Glutamatergic neuron (in vitro differentiated cells): Measurements from ENCODE around the gene CAMTA1. TPM values are rescaled to one million over a fixed set of nuclear protein-coding genes. Genes with fewer than 3 reads are reported as not detected.
"Not testable (repeated sequence)": the region's sequence is repeated elsewhere in the genome, so short reads cannot be mapped to it uniquely, and the experiment has no call there.

Source experiments
- DNase-seq: peaks from one replicate; pipeline ENCODE4 v3.0.0; 2022
- H3K27ac Mint-ChIP-seq: one replicate; pipeline ENCODE4 v1.8.0; 2020; ENCODE audit warnings: mild to moderate bottlenecking, mixed read lengths, inconsistent platforms; ENCODE audit not compliant: unreplicated experiment
- H3K27me3 Mint-ChIP-seq: one replicate; pipeline ENCODE4 v1.8.0; 2020; ENCODE audit warnings: mild to moderate bottlenecking, moderate library complexity, mixed read lengths, inconsistent platforms; ENCODE audit not compliant: unreplicated experiment
- H3K36me3 Mint-ChIP-seq: one replicate; pipeline ENCODE4 v1.8.0; 2020; ENCODE audit warnings: mild to moderate bottlenecking, mixed read lengths, inconsistent platforms; ENCODE audit not compliant: unreplicated experiment
- H3K4me1 Mint-ChIP-seq: one replicate; pipeline ENCODE4 v1.8.0; 2020; ENCODE audit warnings: mild to moderate bottlenecking, low read depth, mixed read lengths, inconsistent platforms; ENCODE audit not compliant: unreplicated experiment
- H3K4me3 Mint-ChIP-seq: one replicate; pipeline ENCODE4 v1.8.0; 2020; ENCODE audit warnings: mild to moderate bottlenecking, mixed read lengths, inconsistent platforms; ENCODE audit not compliant: unreplicated experiment
- H3K9me3 Mint-ChIP-seq: one replicate; pipeline ENCODE4 v1.8.0; 2020; ENCODE audit warnings: mild to moderate bottlenecking, moderate library complexity, mixed read lengths, inconsistent platforms; ENCODE audit not compliant: unreplicated experiment
- CTCF ChIP-seq: fragments of 200-600 bp; sonication (generic); IDR thresholded peaks from one replicate; pipeline ENCODE4 v1.5.0; 2021; ENCODE audit not compliant: partially characterized antibody, unreplicated experiment
- total RNA-seq: library from RNA; stranded (reverse); fragmentation: NEBNext Ultra II Directional; extraction: Animal tissue kit (Norgen Biotek cat#: 25700); gene quantifications from one replicate; pipeline ENCODE4 v1.2.1, GENCODE V29; 2021; ENCODE audit not compliant: unreplicated experiment

Gene CAMTA1
- total RNA-seq, 1 donor from 2014 or later = 77.2 TPM

- peaks cover 14% of the 10 kb centered on the region for H3K27me3 Mint-ChIP-seq
- peaks cover 14% of the 10 kb centered on the region for H3K9me3 Mint-ChIP-seq
- H3K27ac Mint-ChIP-seq = no peak overlapping the region
Observed at GRCh38 chr1:7707527-7707926, 922.3 kb downstream of the CAMTA1 start.

DNA sequence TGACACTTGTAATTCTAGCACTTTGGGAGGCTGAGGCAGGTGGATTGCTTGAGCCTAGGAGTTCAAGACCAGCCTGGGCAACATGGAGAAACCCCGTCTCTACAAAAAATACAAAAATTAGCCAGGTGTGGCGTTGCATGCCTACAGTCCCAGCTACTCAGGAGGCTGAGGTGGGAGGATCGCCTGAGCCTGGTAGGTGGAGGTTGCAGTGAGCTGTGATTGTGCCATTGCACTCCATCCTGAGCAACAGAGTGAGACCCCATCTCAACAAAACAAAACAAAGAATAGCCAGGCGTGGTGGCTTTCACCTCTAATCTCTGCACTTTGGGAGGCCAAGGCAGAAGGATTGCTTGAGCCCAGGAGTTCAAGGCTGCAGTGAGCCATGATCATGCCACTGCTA lies 922.8 kb downstream of the CAMTA1 start:
- not testable (repeated sequence) for H3K36me3 Mint-ChIP-seq, H3K27ac Mint-ChIP-seq, H3K27me3 Mint-ChIP-seq, H3K4me3 Mint-ChIP-seq, H3K4me1 Mint-ChIP-seq, DNase-seq
- peaks cover 12% of the 10 kb centered on the region for H3K9me3 Mint-ChIP-seq

More at GRCh38 chr1:7707527-7707926, 922.3 kb downstream of the CAMTA1 start:
- DNase-seq = no peak
- Mint-ChIP-seq H3K4me1 (peaks cover 6% of the 10 kb centered on the region), H3K4me3 (no peak overlapping the region), H3K36me3 (peaks cover 1% of the 10 kb centered on the region)
- TF ChIP-seq CTCF = no peak

GRCh38 chr1:7710859-7711258 lies 925.6 kb downstream of the CAMTA1 start:
- H3K9me3 Mint-ChIP-seq = peaks cover 4% of the 10 kb centered on the region
- peaks cover 8% of the 10 kb centered on the region for H3K36me3 Mint-ChIP-seq
- no peak overlapping the region for H3K27ac Mint-ChIP-seq
- H3K27me3 Mint-ChIP-seq = peaks cover 3% of the 10 kb centered on the region
- TF ChIP-seq CTCF = no peak
- no peak for DNase-seq
- peaks cover 5% of the 10 kb centered on the region for H3K4me1 Mint-ChIP-seq
- no peak overlapping the region for H3K4me3 Mint-ChIP-seq

GRCh38 chr1:7712731-7713323 lies 927.6 kb downstream of the CAMTA1 start:
- Mint-ChIP-seq H3K9me3 (peaks cover 1% of the 10 kb centered on the region), H3K36me3 (peaks cover 8% of the 10 kb centered on the region), H3K27me3 (peaks cover 2% of the 10 kb centered on the region), H3K4me1 (peaks cover 5% of the 10 kb centered on the region), H3K27ac (no peak overlapping the region), H3K4me3 (no peak overlapping the region)
- no peak for DNase-seq
- no peak for TF ChIP-seq CTCF

DNA sequence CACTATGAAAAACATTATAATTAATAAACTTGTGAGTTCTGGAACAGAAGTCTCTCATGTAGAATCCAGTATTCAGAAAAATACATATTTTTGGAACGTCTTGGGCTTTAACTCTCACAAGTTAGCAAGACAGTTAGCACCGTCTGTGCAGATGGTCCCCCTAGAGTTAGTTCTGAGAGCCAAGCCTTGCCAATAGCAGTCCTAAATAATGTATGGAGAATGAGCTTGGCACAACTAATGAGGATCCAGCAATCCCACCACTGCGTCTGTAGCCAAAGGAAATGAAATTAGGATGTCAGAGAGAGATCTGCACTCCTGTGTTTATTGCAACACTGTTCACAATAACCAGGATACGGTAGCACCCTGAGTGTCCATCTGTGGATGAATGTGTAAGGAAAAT lies 931.3 kb downstream of the CAMTA1 start:
- Mint-ChIP-seq H3K4me3 (no peak overlapping the region), H3K9me3 (peaks cover 1% of the 10 kb centered on the region), H3K27me3 (peaks cover 6% of the 10 kb centered on the region), H3K27ac (no peak overlapping the region), H3K36me3 (peaks cover 8% of the 10 kb centered on the region), H3K4me1 (peaks cover 3% of the 10 kb centered on the region)
- no peak for DNase-seq
- no peak for TF ChIP-seq CTCF
